Activated naive CD8-positive, alpha-beta T cell (primary cell): ENCODE results near the gene VNN1.
"Not testable (repeated sequence)": the region's sequence is repeated elsewhere in the genome, so short reads cannot be mapped to it uniquely, and the experiment has no call there.

Source experiments
- H3K27ac Mint-ChIP-seq: one replicate; pipeline ENCODE4 v1.8.0; 2021; ENCODE audit warnings: mixed read lengths
- H3K27me3 Mint-ChIP-seq: one replicate; pipeline ENCODE4 v1.8.0; 2021; ENCODE audit warnings: mixed read lengths
- H3K36me3 Mint-ChIP-seq: one replicate; pipeline ENCODE4 v1.8.0; 2021; ENCODE audit warnings: mixed read lengths
- H3K4me1 Mint-ChIP-seq: one replicate; pipeline ENCODE4 v1.8.0; 2021; ENCODE audit warnings: low read depth, mixed read lengths
- H3K4me3 Mint-ChIP-seq: one replicate; pipeline ENCODE4 v1.8.0; 2021; ENCODE audit warnings: mild to moderate bottlenecking, mixed read lengths
- H3K9me3 Mint-ChIP-seq: one replicate; pipeline ENCODE4 v1.8.0; 2021; ENCODE audit warnings: low read depth, mixed read lengths

The VNN1 gene

GRCh38 chr6:132706756-132707155 lies 7.1 kb downstream of the VNN1 start:
- peaks cover 24% of the 10 kb centered on the region for H3K9me3 Mint-ChIP-seq
- not testable (repeated sequence) for H3K36me3 Mint-ChIP-seq

GRCh38 chr6:132703936-132704335 lies 9.9 kb downstream of the VNN1 start:
- Mint-ChIP-seq H3K27me3 (peaks cover 28% of the 10 kb centered on the region), H3K36me3 (no peaks in the 10 kb centered on the region), H3K9me3 (peaks cover 24% of the 10 kb centered on the region), H3K4me1 (no peaks in the 10 kb centered on the region), H3K27ac (no peak overlapping the region), H3K4me3 (no peak overlapping the region)

More at GRCh38 chr6:132706756-132707155, 7.1 kb downstream of the VNN1 start:
- not testable (repeated sequence) for H3K27ac Mint-ChIP-seq, H3K4me1 Mint-ChIP-seq, H3K4me3 Mint-ChIP-seq
- peaks cover 28% of the 10 kb centered on the region for H3K27me3 Mint-ChIP-seq

GRCh38 chr6:132698608-132699007 lies 15.2 kb downstream of the VNN1 start:
- no peaks in the 10 kb centered on the region for H3K4me1 Mint-ChIP-seq
- peaks cover 19% of the 10 kb centered on the region for H3K9me3 Mint-ChIP-seq
- peaks cover 8% of the 10 kb centered on the region for H3K36me3 Mint-ChIP-seq
- no peak overlapping the region for H3K4me3 Mint-ChIP-seq
- H3K27me3 Mint-ChIP-seq: peaks cover 12% of the 10 kb centered on the region
- no peak overlapping the region for H3K27ac Mint-ChIP-seq

GRCh38 chr6:132695773-132696172 lies 18.1 kb downstream of the VNN1 start:
- H3K27ac Mint-ChIP-seq: no peak overlapping the region
- peaks cover 8% of the 10 kb centered on the region for H3K36me3 Mint-ChIP-seq
- peaks cover 15% of the 10 kb centered on the region for H3K9me3 Mint-ChIP-seq
- H3K4me1 Mint-ChIP-seq: no peaks in the 10 kb centered on the region
- H3K4me3 Mint-ChIP-seq: no peak overlapping the region
- H3K27me3 Mint-ChIP-seq: peaks cover 9% of the 10 kb centered on the region

- Mint-ChIP-seq H3K36me3 (peaks cover 8% of the 10 kb centered on the region), H3K27ac (no peak overlapping the region)
These were observed 20.4 kb downstream of the VNN1 start for GRCh38 chr6:132693478-132693877.

GRCh38 chr6:132690678-132691077 lies 23.2 kb downstream of the VNN1 start:
- Mint-ChIP-seq H3K36me3 (no peaks in the 10 kb centered on the region), H3K27ac (no peak overlapping the region), H3K4me1 (no peaks in the 10 kb centered on the region), H3K9me3 (peaks cover 1% of the 10 kb centered on the region), H3K27me3 (peaks cover 27% of the 10 kb centered on the region), H3K4me3 (no peak overlapping the region)

More at GRCh38 chr6:132693478-132693877, 20.4 kb downstream of the VNN1 start:
- Mint-ChIP-seq H3K9me3 (peaks cover 15% of the 10 kb centered on the region), H3K4me3 (no peak overlapping the region), H3K27me3 (peaks cover 16% of the 10 kb centered on the region), H3K4me1 (no peaks in the 10 kb centered on the region)

GRCh38 chr6:132687306-132687705 lies 26.5 kb downstream of the VNN1 start:
- Mint-ChIP-seq H3K27me3 (peaks cover 24% of the 10 kb centered on the region), H3K9me3 (no peaks in the 10 kb centered on the region), H3K27ac (no peak overlapping the region), H3K4me3 (no peak overlapping the region), H3K4me1 (no peaks in the 10 kb centered on the region), H3K36me3 (no peaks in the 10 kb centered on the region)

- Mint-ChIP-seq H3K36me3 (no peaks in the 10 kb centered on the region), H3K4me3 (no peak overlapping the region), H3K4me1 (no peaks in the 10 kb centered on the region)
These were observed 27.3 kb downstream of the VNN1 start for GRCh38 chr6:132686531-132686930.

GRCh38 chr6:132685009-132685408 lies 28.8 kb downstream of the VNN1 start:
- Mint-ChIP-seq H3K27me3 (peaks cover 18% of the 10 kb centered on the region), H3K9me3 (no peaks in the 10 kb centered on the region), H3K27ac (no peak overlapping the region), H3K4me1 (no peaks in the 10 kb centered on the region), H3K4me3 (no peak overlapping the region), H3K36me3 (no peaks in the 10 kb centered on the region)

More at GRCh38 chr6:132686531-132686930, 27.3 kb downstream of the VNN1 start:
- Mint-ChIP-seq H3K9me3 (no peaks in the 10 kb centered on the region), H3K27me3 (peaks cover 24% of the 10 kb centered on the region), H3K27ac (no peak overlapping the region)

GRCh38 chr6:132684272-132684671 lies 29.6 kb downstream of the VNN1 start:
- no peak overlapping the region for H3K27ac Mint-ChIP-seq
- H3K4me3 Mint-ChIP-seq: no peak overlapping the region
- no peaks in the 10 kb centered on the region for H3K36me3 Mint-ChIP-seq
- no peaks in the 10 kb centered on the region for H3K9me3 Mint-ChIP-seq
- H3K4me1 Mint-ChIP-seq: no peaks in the 10 kb centered on the region
- H3K27me3 Mint-ChIP-seq: peaks cover 13% of the 10 kb centered on the region

- Mint-ChIP-seq H3K9me3 (no peaks in the 10 kb centered on the region), H3K4me1 (no peaks in the 10 kb centered on the region), H3K27me3 (peaks cover 11% of the 10 kb centered on the region), H3K4me3 (no peak overlapping the region), H3K36me3 (no peaks in the 10 kb centered on the region), H3K27ac (no peak overlapping the region)
These were observed 30.3 kb downstream of the VNN1 start for GRCh38 chr6:132683543-132683942.

GRCh38 chr6:132679094-132679493 lies 34.8 kb downstream of the VNN1 start:
- not testable (repeated sequence) for H3K27ac Mint-ChIP-seq, H3K27me3 Mint-ChIP-seq, H3K4me3 Mint-ChIP-seq, H3K4me1 Mint-ChIP-seq, H3K36me3 Mint-ChIP-seq, H3K9me3 Mint-ChIP-seq

GRCh38 chr6:132675749-132676148 lies 38.1 kb downstream of the VNN1 start:
- no peak overlapping the region for H3K27ac Mint-ChIP-seq
- H3K27me3 Mint-ChIP-seq: peaks cover 8% of the 10 kb centered on the region
- H3K9me3 Mint-ChIP-seq: no peaks in the 10 kb centered on the region
- H3K4me1 Mint-ChIP-seq: no peaks in the 10 kb centered on the region
- no peak overlapping the region for H3K4me3 Mint-ChIP-seq
- H3K36me3 Mint-ChIP-seq: no peaks in the 10 kb centered on the region

GRCh38 chr6:132675002-132675401 lies 38.9 kb downstream of the VNN1 start:
- Mint-ChIP-seq H3K36me3 (no peaks in the 10 kb centered on the region), H3K4me3 (no peak overlapping the region), H3K27ac (no peak overlapping the region), H3K4me1 (no peaks in the 10 kb centered on the region), H3K27me3 (peaks cover 8% of the 10 kb centered on the region), H3K9me3 (no peaks in the 10 kb centered on the region)

GRCh38 chr6:132673376-132674094 lies 40.3 kb downstream of the VNN1 start:
- Mint-ChIP-seq H3K27me3 (peaks cover 10% of the 10 kb centered on the region), H3K9me3 (no peaks in the 10 kb centered on the region), H3K4me3 (no peak overlapping the region), H3K27ac (no peak overlapping the region), H3K4me1 (peaks cover 2% of the 10 kb centered on the region), H3K36me3 (no peaks in the 10 kb centered on the region)

GRCh38 chr6:132671295-132671694 lies 42.6 kb downstream of the VNN1 start:
- Mint-ChIP-seq H3K27ac (no peak overlapping the region), H3K9me3 (no peaks in the 10 kb centered on the region), H3K4me3 (no peak overlapping the region)

More at GRCh38 chr6:132671295-132671694, 42.6 kb downstream of the VNN1 start:
- Mint-ChIP-seq H3K27me3 (peaks cover 2% of the 10 kb centered on the region), H3K36me3 (no peaks in the 10 kb centered on the region), H3K4me1 (peaks cover 2% of the 10 kb centered on the region)
